KOPT-K1 (cell line): ENCODE results near the gene USP5.

Experiments
- H3K27ac ChIP-seq: fragments of 200-600 bp; sonication (generic); 2 replicates; pipeline ENCODE4 v1.5.1; 2016; ENCODE audit warnings: antibody characterized with exemption, mild to moderate bottlenecking, low read depth, low read length; ENCODE audit not compliant: poor library complexity, severe bottlenecking
- H3K36me3 ChIP-seq: fragments of 200-600 bp; sonication (generic); 2 replicates; pipeline ENCODE4 v1.5.1; 2017; ENCODE audit warnings: antibody characterized with exemption, mild to moderate bottlenecking, low read length, moderate library complexity; ENCODE audit not compliant: insufficient read depth
- H3K9me3 ChIP-seq: fragments of 200-600 bp; sonication (generic); 2 replicates; pipeline ENCODE4 v1.5.1; 2017; ENCODE audit warnings: antibody characterized with exemption, low read length, mild to moderate bottlenecking; ENCODE audit not compliant: insufficient read depth, poor library complexity, severe bottlenecking

Gene USP5

DNA sequence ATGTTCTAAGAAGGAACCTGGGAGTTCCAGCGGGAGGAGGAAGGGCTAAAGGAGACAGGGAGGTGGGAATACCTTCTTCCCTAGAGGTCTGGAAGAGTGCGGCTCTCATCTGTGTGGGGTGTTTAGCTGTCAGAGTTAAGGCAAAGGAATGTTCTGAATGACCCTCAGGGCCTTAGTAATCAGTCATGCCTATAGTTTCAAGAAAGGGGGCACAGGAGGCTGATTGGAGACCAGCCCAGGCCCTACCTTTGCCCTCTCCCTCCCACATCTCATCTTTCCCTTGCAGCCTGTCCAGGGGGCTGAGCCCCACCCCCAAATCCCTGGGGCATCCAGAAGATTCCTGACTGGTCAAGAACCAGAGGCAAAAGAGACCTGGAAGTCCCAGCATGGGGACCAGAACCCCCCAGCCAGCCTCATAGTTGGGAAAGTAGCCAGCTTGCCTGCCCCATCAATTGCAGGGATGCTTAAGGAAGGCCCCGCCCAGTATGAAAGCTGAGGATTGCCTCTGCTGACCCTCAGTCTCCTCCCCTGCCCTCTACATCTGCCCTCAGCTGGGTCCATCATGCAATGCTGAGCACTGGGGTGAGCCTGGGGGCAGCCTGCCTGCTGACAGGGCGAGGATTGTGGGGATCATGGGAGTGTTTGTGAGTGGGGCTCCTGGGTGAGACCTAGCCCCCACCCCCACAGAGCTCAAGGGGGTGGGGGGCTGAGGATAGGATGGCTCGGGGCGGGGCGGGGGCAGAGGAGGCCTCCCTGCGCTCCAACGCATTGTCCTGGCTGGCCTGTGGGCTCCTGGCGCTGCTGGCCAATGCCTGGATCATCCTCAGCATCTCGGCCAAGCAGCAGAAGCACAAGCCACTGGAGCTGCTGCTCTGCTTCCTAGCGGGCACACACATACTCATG lies 28.5 kb upstream of the USP5 start:
- H3K9me3 ChIP-seq, result no peaks in the 10 kb centered on the region
- no peaks in the 10 kb centered on the region for H3K36me3 ChIP-seq
- H3K27ac ChIP-seq, result no peak overlapping the region

DNA sequence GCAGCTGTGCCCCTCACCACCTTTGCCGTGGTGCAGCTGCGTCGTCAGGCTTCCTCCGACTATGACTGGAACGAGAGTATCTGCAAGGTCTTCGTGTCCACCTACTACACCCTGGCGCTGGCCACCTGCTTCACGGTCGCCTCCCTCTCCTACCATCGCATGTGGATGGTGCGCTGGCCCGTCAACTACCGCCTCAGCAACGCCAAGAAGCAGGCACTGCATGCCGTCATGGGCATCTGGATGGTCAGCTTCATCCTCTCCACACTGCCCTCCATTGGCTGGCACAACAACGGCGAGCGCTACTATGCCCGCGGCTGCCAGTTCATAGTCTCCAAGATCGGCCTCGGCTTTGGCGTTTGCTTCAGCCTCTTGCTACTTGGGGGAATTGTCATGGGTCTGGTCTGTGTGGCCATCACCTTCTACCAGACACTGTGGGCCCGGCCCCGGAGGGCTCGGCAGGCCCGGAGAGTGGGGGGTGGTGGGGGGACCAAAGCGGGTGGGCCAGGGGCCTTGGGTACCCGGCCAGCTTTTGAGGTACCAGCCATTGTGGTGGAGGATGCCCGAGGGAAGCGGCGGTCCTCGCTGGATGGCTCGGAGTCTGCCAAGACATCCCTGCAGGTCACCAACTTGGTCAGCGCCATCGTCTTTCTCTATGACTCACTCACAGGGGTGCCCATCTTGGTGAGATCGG lies 27.7 kb upstream of the USP5 start:
- Histone ChIP-seq H3K36me3 (no peaks in the 10 kb centered on the region), H3K9me3 (no peaks in the 10 kb centered on the region), H3K27ac (no peak overlapping the region)

DNA sequence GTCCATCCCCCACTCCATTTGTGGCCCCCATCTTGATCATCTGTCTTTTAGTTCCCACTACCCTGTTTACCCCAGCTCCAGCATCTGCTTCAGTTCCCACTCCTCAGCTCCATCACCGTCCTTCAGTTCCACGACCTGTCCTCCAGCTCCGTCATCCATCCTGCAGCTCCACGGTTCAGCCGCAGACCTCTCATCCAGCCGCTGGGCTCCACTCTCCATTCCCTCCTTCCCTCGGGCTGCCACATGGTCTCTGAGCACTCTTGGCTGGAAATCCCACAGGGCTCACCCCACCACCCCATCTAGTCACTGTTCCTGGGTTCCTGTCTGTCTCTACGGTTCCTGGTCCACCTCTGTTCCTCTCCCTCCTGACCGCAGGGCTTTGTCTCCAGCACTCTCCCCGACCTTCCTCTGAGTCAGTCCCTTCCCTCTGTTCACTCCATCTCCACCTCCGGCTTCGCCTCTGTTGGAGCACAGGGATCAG lies 27.0 kb upstream of the USP5 start:
- H3K9me3 ChIP-seq, result no peaks in the 10 kb centered on the region
- H3K27ac ChIP-seq, result no peak overlapping the region

DNA sequence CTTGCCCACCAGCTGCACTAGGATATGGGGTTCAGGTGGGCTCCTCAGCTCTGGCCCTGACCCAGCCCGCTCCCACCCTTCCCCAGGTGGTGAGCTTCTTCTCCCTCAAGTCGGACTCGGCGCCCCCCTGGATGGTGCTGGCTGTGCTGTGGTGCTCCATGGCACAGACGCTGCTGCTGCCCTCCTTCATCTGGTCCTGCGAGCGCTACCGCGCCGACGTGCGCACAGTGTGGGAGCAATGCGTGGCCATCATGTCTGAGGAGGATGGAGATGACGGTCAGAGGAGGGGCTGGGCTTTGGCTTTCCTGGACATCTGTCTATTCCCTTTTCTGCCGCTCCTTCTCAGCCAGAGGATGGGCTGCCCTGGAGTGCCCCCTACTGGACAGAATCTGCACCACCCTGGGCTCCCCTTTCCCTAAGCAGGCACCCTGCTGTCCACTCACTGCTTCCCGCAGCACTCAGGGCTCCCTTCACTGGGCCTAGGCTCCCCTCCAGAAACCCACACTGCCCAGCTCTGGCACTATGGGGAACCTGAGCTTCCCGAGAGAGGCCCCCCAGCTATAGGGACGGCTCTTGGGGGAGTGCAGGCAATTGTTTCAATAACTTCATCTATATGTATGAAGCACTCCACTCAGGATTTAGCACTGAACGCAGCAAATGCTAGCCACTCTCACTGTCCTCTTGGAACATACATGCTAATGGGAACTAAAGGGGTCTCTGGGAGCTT lies 26.4 kb upstream of the USP5 start:
- H3K9me3 ChIP-seq, result no peaks in the 10 kb centered on the region
- no peak overlapping the region for H3K27ac ChIP-seq
- H3K36me3 ChIP-seq, result no peaks in the 10 kb centered on the region

More for the DNA sequence above, 27.0 kb upstream of the USP5 start:
- H3K36me3 ChIP-seq, result no peaks in the 10 kb centered on the region

GRCh38 chr12:6826125-6826733 lies 25.7 kb upstream of the USP5 start:
- Histone ChIP-seq H3K36me3 (no peaks in the 10 kb centered on the region), H3K27ac (no peak overlapping the region), H3K9me3 (no peaks in the 10 kb centered on the region)

GRCh38 chr12:6826734-6827436 lies 25.1 kb upstream of the USP5 start:
- no peak overlapping the region for H3K27ac ChIP-seq
- no peaks in the 10 kb centered on the region for H3K36me3 ChIP-seq
- no peaks in the 10 kb centered on the region for H3K9me3 ChIP-seq

DNA sequence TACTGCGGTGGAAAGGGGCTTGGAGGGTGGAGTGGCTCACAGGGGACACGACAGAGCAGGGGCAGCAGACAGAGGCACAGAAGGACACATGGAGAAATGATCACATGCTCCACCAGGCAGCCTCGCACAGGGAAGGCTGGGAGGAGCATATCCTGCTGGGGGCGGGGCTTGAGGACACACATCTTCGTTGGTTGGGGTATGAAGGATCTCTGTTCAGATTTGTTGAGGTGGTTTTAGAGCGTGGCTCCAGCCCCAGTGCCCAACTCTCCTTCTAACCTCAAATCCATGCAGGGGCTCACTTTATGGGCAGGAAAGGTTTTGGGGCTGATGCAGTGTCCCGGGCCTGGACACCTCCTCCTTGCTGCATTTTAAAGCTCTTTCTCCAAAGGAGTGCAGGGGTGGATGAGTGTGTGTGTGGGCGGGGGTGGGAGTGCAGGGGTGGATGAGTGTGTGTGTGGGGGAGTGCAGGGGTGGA lies 24.5 kb upstream of the USP5 start:
- Histone ChIP-seq H3K36me3 (no peaks in the 10 kb centered on the region), H3K27ac (no peak overlapping the region), H3K9me3 (no peaks in the 10 kb centered on the region)

- no peak within 1 kb of the TSS for H3K27ac ChIP-seq
- no peaks in the 10 kb centered on the region for H3K9me3 ChIP-seq
- no peaks in the 10 kb centered on the region for H3K36me3 ChIP-seq
Observed at GRCh38 chr12:6827982-6828780, 23.8 kb upstream of the USP5 start, which contains the start of gene P3H3. TSS of gene P3H3 (plus strand) at chr12:6828407. CDS start at chr12:6828441, 34 bp downstream.

GRCh38 chr12:6828781-6829535 lies 23.0 kb upstream of the USP5 start:
- H3K36me3 ChIP-seq, result no peaks in the 10 kb centered on the region
- H3K27ac ChIP-seq, result no peak overlapping the region

GRCh38 chr12:6829536-6830220 lies 22.3 kb upstream of the USP5 start:
- H3K27ac ChIP-seq, result no peak overlapping the region
- H3K36me3 ChIP-seq, result no peaks in the 10 kb centered on the region

More at GRCh38 chr12:6828781-6829535, 23.0 kb upstream of the USP5 start:
- no peaks in the 10 kb centered on the region for H3K9me3 ChIP-seq

DNA sequence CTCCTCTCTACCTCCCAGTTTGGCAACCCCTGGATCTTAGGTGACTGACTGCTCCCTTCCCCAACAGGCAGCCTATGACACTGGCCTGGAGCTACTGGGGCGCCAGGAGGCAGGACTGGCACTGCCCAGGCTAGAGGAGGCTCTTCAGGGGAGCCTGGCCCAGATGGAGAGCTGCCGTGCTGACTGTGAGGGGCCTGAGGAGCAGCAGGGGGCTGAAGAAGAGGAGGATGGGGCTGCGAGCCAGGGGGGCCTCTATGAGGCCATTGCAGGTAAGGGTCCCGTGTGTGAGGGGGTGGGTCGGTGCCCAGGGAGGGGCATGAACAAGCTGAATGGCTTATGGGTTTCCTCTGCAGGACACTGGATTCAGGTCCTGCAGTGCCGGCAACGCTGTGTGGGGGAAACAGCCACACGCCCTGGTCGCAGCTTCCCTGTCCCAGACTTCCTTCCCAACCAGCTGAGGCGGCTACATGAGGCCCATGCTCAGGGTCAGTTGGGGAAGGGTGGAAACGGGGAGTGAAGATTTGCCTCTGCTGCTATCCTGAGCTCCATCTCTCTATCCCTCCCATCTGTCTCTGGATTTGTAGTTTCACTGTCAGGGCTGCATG lies 21.6 kb upstream of the USP5 start:
- H3K27ac ChIP-seq, result no peak overlapping the region
- no peaks in the 10 kb centered on the region for H3K36me3 ChIP-seq
- H3K9me3 ChIP-seq, result no peaks in the 10 kb centered on the region

More at GRCh38 chr12:6829536-6830220, 22.3 kb upstream of the USP5 start:
- no peaks in the 10 kb centered on the region for H3K9me3 ChIP-seq

- no peaks in the 10 kb centered on the region for H3K36me3 ChIP-seq
- no peak overlapping the region for H3K27ac ChIP-seq
- no peaks in the 10 kb centered on the region for H3K9me3 ChIP-seq
Observed at GRCh38 chr12:6830999-6831398, 21.0 kb upstream of the USP5 start.
